GM12801 (cell line): ENCODE results near the gene CEACAM1.

ENCODE experiments used
- TF ChIP-seq, protein P1 (sequence below): IDR thresholded peaks from one replicate; pipeline ENCODE4 v1.5.1; 2011; ENCODE audit warnings: control low read depth; ENCODE audit not compliant: insufficient read length; ENCODE audit errors: extremely low read depth

Gene CEACAM1

DNA sequence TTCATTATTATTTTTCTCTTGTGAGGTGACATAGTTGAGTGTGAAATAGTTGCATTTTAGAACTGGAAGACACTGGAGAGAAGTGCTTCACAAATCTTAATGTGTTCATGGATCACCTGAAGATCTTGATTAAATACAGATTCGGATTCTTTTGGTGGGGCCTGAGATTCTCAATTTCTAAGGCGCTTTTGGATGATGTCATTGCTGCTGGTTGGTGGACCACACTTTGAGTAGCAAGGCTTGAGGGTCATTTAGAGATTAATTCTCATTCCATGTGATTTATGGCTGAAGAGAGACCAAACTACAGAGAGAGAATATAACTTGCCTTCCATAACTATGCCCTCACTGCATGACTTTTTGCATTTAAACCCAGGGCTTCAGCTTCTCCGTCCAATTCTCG, 39.3 kb upstream of the CEACAM1 start:
- TF ChIP-seq, protein P1, sequence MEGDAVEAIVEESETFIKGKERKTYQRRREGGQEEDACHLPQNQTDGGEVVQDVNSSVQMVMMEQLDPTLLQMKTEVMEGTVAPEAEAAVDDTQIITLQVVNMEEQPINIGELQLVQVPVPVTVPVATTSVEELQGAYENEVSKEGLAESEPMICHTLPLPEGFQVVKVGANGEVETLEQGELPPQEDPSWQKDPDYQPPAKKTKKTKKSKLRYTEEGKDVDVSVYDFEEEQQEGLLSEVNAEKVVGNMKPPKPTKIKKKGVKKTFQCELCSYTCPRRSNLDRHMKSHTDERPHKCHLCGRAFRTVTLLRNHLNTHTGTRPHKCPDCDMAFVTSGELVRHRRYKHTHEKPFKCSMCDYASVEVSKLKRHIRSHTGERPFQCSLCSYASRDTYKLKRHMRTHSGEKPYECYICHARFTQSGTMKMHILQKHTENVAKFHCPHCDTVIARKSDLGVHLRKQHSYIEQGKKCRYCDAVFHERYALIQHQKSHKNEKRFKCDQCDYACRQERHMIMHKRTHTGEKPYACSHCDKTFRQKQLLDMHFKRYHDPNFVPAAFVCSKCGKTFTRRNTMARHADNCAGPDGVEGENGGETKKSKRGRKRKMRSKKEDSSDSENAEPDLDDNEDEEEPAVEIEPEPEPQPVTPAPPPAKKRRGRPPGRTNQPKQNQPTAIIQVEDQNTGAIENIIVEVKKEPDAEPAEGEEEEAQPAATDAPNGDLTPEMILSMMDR, result no peak

DNA sequence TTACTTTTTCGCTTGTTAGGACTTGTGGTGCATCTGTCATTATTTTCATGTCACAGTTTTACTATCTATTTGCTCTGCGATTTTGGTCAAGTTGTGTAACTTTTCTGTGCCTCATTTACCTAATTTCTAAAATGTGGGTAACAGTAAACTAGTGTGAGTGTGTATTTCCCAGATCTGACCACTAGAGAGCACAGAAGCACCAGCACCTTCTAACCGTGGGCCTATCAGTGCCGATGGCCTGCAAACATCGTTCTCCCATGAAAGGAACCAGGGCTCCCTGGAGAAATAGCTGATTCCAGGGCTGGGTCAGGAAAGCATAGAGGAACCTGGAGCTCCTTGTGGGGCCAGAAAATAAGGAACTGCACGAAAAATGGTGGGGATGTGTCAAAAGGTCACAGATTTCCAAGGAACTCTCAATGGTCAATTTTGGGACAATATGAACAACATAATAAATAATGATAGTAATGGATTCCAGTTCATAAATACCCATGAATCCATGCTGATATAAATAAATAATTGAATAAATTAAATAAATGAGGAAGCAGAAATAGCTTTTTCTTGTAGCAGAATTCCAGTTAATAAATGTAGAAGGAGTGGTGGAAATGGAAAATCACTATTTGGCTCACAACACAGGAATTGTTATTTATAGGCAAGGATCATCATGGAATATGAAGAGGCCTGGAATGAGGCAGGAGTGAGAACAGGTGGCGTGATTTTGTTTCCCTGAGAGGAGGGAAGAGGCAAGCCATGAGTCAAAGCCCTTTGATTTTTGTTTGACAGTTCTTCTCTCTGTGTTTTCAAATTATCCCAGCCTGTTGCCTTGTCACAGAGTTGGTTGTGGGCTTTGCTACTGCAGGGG, 35.3 kb upstream of the CEACAM1 start:
- TF ChIP-seq, protein P1, result no peak

DNA sequence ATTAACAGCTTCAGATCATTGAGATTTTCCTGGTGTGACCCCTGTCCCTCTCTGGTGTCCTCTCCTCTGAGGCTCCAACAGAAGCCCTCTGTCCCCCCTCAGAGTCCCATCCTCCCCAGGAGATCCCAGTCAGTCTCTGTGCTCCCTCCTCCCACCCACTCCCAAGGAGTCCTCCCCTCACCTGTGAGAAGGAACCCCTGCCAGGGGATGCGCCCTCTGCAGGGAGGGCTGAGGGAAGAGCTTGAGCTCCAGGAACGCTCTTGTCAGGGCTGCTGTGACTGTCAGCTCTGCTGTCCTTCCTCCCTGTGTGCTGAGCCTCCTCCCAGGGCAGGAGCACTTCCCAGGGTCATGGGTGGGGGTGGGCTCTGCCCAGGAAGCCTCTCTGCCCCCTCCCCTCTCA, 33.2 kb upstream of the CEACAM1 start:
- TF ChIP-seq, protein P1, result no peak

DNA sequence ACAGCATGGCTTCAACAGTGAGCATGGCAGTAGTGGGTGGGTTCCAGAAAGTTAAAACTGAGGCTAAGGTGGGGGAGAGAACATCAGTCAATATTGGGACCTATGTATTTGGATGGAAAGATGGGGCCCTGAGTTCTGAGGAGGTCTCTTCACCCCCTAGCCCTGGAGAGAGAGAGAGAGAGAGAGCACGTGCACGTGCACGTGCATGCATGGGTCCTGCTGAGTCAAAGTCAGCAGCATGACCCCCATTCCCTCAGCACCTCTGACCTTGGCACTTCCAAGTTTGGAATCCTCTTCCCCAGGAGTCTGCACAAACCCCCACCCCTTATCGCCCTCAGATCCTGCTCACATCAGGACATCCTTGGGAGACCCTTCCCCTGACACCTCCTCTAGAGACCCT, 32.5 kb upstream of the CEACAM1 start:
- TF ChIP-seq, protein P1, result no peak

DNA sequence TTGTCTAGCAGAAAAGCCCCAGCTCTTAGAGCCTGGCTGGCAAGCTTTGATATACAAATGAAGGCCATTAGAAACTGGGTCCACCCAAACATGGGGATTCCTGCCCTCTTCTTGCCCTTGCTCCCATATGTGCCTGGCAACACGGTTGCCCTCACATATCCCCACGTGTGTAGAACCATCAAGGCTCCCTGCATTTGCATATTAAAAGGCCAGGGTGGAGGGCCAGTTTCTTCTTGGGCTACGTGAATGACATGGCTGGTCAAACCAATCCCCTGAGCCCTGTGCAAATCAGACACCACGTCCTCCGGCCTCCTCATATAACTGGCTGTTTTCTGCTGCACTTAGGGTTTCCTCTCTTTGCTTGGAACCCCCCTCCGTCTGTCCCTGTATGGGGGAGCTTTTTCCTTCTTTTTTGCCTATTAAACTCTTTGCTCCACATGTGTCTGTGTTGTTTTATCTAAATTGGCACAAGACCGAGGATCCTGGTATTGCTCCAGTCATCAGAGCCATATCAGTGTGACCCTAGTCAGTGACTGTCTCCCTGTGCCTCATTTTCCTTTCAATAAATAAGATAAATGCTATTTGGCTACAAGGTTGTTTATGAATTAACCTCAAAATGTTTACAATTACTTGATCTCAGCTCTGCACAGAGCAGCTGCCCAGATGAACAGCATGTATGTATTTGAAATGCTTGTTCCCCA, 30.3 kb upstream of the CEACAM1 start:
- TF ChIP-seq, protein P1, result no peak

DNA sequence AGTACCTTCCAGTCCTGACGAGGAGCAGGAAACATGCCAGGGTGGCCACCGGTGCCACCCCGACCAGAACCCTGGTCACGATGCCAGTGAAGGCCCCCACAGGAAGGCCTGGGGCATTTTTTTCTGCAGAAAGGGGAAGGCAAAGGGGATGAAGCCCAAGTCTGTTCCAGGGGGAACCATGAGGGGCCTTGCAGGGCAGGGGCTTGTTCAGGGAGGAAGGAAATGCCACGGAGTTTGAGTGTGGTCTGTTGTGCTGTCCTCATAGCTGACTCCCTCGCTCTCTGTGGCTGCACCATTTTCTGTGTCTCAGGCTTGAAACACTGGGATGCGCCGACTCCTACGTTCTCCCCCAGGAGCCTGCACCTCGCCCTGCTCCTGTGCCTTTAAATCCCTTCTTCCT, 27.5 kb upstream of the CEACAM1 start:
- TF ChIP-seq, protein P1, result no peak

DNA sequence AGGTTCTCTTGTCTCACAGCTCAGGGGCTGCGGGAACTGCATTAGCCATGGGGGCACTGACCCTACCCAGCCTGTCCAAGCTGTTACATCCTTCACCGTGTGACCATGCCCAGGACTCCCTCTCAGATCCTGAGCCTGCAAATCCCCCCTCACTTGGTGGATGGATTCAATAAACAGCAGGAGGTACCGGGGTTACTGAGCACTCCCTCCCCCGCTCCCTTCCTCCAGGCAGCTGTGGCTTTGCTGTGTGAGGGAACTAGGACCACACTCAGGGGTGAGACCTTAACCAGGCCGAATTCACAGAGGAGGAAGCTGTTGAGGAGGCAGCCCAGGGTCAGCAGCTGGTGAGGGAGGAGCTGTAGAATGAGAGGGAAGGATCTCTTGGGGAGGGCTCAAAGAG, 27.0 kb upstream of the CEACAM1 start:
- TF ChIP-seq, protein P1, result no peak
